B cell (primary cell): ENCODE measurements around the gene UCKL1. TPM values are rescaled to one million over a fixed set of nuclear protein-coding genes. Genes with fewer than 3 reads are reported as not detected.

Experiments used
- ATAC-seq: fragments of 200-7000 bp; cut with Tn5 transposase; one replicate; pipeline ENCODE4 v1.10.0; 2021; ENCODE audit warnings: low read depth, mild to moderate bottlenecking, moderate number of reproducible peaks, moderate library complexity
- CTCF ChIA-PET: fragments of 350-600 bp; sonication (Branson Sonifier 250); formaldehyde crosslinking; loops from one replicate; lab custom pipeline; 2021; ENCODE audit warnings: antibody characterized with exemption, inconsistent platforms; lab: Charles Lee
- POLR2A ChIA-PET: fragments of 350-600 bp; sonication (Branson Sonifier 250); formaldehyde crosslinking; loops from one replicate; lab custom pipeline; 2021; ENCODE audit warnings: antibody characterized with exemption; lab: Charles Lee
- DNase-seq: peaks from one replicate; pipeline ENCODE4 v3.0.0; 2013
- H2AFZ ChIP-seq: 2 replicates; pipeline ENCODE4 v1.6.1; 2012; ENCODE audit warnings: mild to moderate bottlenecking, low read depth, low read length; ENCODE audit not compliant: insufficient read depth, poor library complexity, severe bottlenecking
- H3K27ac ChIP-seq, 2 donors: 1 replicate in 1 of 2; 2 replicates in 1 of 2; pipeline ENCODE4 v1.5.1; 2012 to 2013; ENCODE audit warnings: low read length in 2 of 2, mild to moderate bottlenecking in 2 of 2, moderate library complexity in 1 of 2
- H3K27me3 ChIP-seq, 4 experiments: fragments of 200-600 bp in 1 of 4; sonication (generic) in 1 of 4; replicated peaks in 1 of 4; 1 replicate in 2 of 4; 2 replicates in 2 of 4; pipeline versions ENCODE4 v1.6.1 to v1.7.0; 2013 to 2016; ENCODE audit warnings: low read length in 3 of 4, mild to moderate bottlenecking in 2 of 4, mixed read lengths in 1 of 4, moderate library complexity in 1 of 4; ENCODE audit not compliant: insufficient read depth in 4 of 4, control insufficient read depth in 3 of 4; ENCODE audit errors: control extremely low read depth in 1 of 4
- H3K36me3 ChIP-seq, 2 experiments: replicated peaks in 1 of 2; 1 replicate in 1 of 2; 2 replicates in 1 of 2; pipeline versions ENCODE4 v1.6.1 to v1.7.1; 2013; ENCODE audit warnings: low read length in 1 of 2; ENCODE audit not compliant: insufficient read depth in 2 of 2, control insufficient read depth in 1 of 2; ENCODE audit errors: control extremely low read depth in 1 of 2, extremely low read depth in 1 of 2
- H3K4me1 ChIP-seq, 2 donors: fragments of 200-600 bp in 1 of 2; sonication (generic) in 1 of 2; 1 replicate in 1 of 2; 2 replicates in 1 of 2; pipeline versions ENCODE4 v1.5.1 to v1.6.1; 2013 to 2017; ENCODE audit warnings: low read length in 2 of 2; ENCODE audit not compliant: control insufficient read depth in 2 of 2, insufficient read depth in 2 of 2
- H3K4me2 ChIP-seq: replicated peaks from 2 replicates; pipeline ENCODE3; 2012; ENCODE audit warnings: mild to moderate bottlenecking, low read depth, low read length; ENCODE audit not compliant: poor library complexity, severe bottlenecking
- H3K4me3 ChIP-seq, 5 experiments: fragments of 200-600 bp in 1 of 5; sonication (generic) in 1 of 5; 1 replicate in 3 of 5; 2 replicates in 2 of 5; pipeline versions ENCODE4 v1.5.1 to v1.7.0; 2011 to 2016; ENCODE audit warnings: low read length in 4 of 5, mild to moderate bottlenecking in 4 of 5, low read depth in 2 of 5, control low read depth in 1 of 5, moderate library complexity in 1 of 5; ENCODE audit not compliant: insufficient read depth in 1 of 5; ENCODE audit errors: control extremely low read depth in 1 of 5, extremely low read depth in 1 of 5
- H3K79me2 ChIP-seq: fragments of 200-600 bp; sonication (generic); one replicate; pipeline ENCODE4 v1.6.0; 2016; ENCODE audit warnings: low read length; ENCODE audit not compliant: control insufficient read depth, insufficient read depth
- H3K9ac ChIP-seq: fragments of 200-600 bp; sonication (generic); 2 replicates; pipeline ENCODE4 v1.6.1; 2017; ENCODE audit warnings: mild to moderate bottlenecking, low read length, moderate library complexity
- H3K9me3 ChIP-seq, 3 donors: one replicate each; pipeline versions ENCODE4 v1.6.1 to v1.7.1; 2013; ENCODE audit warnings: low read length in 2 of 3; ENCODE audit not compliant: control insufficient read depth in 2 of 3, insufficient read depth in 1 of 3; ENCODE audit errors: control extremely low read depth in 1 of 3
- H4K20me1 ChIP-seq: 2 replicates; pipeline ENCODE4 v1.6.0; 2012; ENCODE audit warnings: mild to moderate bottlenecking, low read length; ENCODE audit not compliant: insufficient read depth, control insufficient read depth, poor library complexity, severe bottlenecking
- H3K27ac Mint-ChIP-seq: one replicate; pipeline ENCODE4 v1.8.0; 2021; ENCODE audit warnings: mixed read lengths
- H3K27me3 Mint-ChIP-seq: one replicate; pipeline ENCODE4 v1.8.0; 2021; ENCODE audit warnings: mixed read lengths
- H3K4me1 Mint-ChIP-seq: one replicate; pipeline ENCODE4 v1.8.0; 2021; ENCODE audit warnings: mixed read lengths
- H3K4me3 Mint-ChIP-seq: one replicate; pipeline ENCODE4 v1.8.0; 2021; ENCODE audit warnings: mixed read lengths
- H3K9me3 Mint-ChIP-seq: one replicate; pipeline ENCODE4 v1.8.0; 2022; ENCODE audit warnings: mixed read lengths; ENCODE audit not compliant: insufficient read depth
- WGBS: methylation state at CpG from one replicate; pipeline ENCODE4 v1.1.5; 2013; ENCODE audit warnings: missing lambda C conversion rate; ENCODE audit not compliant: insufficient coverage; 5-methylcytosine and 5-hydroxymethylcytosine counted together
- intact Hi-C: fragments of 100-400 bp; cut with micrococcal nuclease; formaldehyde crosslinking; loops from one replicate; pipeline ENCODE4 v1.10.0; 2022
- polyA plus RNA-seq: library from polyadenylated mRNA; depleted of rRNA; stranded (reverse); fragments of >200 nt; gene quantifications from 2 replicates; pipeline ENCODE4 v1.2.3, GENCODE V29; 2012
- small RNA-seq: library from RNA; depleted of rRNA; stranded (forward); fragments of <200 nt; gene quantifications from one replicate; pipeline ENCODE3, GENCODE V24; 2012; ENCODE audit warnings: low replicate concordance, low read depth; ENCODE audit not compliant: insufficient read length
- total RNA-seq, 2 donors: library from RNA; stranded (reverse); fragments of 120-200 nt in 1 of 2; gene quantifications; 1 replicate in 1 of 2; 2 replicates in 1 of 2; pipeline versions ENCODE4 v1.2.3 to v1.2.4, GENCODE V29; 2013 to 2022
- TF ChIP-seq, protein P1 (sequence below): fragments of 200-600 bp; IDR thresholded peaks from one replicate; pipeline ENCODE4 v1.8.0; 2022; ENCODE audit warnings: antibody characterized with exemption, mild to moderate bottlenecking

UCKL1 gene
- total and polyA plus RNA-seq, 2 donors (not counting 1 experiment from before 2014, with no cell fraction given), result 106 to 199 TPM

DNA sequence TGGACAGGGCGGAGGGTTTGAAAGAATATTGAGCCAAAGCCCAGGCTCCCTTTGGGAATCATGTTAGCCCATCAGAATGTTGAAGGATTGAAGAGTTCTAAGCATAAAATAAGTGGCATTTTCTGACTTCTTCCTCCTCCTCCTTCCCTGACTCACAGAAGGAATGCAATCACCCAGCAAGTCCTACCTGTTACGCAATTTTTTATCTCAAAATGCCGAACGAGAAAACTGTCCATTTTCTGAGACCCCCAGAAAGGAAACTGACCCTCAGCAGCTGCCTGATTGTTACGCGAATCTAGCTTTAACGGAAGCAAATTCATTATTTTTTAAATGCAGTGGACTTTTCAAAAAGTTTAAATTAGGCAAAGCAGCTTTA lies 66.0 kb downstream of the UCKL1 start:
- Mint-ChIP-seq H3K4me3 (no peak overlapping the region), H3K27me3 (no peaks in the 10 kb centered on the region), H3K27ac (no peak overlapping the region), H3K4me1 (peaks cover 6% of the 10 kb centered on the region), H3K9me3 (no peaks in the 10 kb centered on the region)
- TF ChIP-seq, protein P1, sequence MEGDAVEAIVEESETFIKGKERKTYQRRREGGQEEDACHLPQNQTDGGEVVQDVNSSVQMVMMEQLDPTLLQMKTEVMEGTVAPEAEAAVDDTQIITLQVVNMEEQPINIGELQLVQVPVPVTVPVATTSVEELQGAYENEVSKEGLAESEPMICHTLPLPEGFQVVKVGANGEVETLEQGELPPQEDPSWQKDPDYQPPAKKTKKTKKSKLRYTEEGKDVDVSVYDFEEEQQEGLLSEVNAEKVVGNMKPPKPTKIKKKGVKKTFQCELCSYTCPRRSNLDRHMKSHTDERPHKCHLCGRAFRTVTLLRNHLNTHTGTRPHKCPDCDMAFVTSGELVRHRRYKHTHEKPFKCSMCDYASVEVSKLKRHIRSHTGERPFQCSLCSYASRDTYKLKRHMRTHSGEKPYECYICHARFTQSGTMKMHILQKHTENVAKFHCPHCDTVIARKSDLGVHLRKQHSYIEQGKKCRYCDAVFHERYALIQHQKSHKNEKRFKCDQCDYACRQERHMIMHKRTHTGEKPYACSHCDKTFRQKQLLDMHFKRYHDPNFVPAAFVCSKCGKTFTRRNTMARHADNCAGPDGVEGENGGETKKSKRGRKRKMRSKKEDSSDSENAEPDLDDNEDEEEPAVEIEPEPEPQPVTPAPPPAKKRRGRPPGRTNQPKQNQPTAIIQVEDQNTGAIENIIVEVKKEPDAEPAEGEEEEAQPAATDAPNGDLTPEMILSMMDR, result no peak
- no peaks in the 10 kb centered on the region for H3K27me3 ChIP-seq
- H3K9ac ChIP-seq, result no peak overlapping the region
- ChIA-PET CTCF (no interaction called here), POLR2A (no interaction called here)
- H2AFZ ChIP-seq, result no peak overlapping the region
- H3K36me3 ChIP-seq, result peaks cover 3 to 35% of the 10 kb centered on the region in 2 experiments
- no peak overlapping the region for H3K4me3 ChIP-seq
- no peak for DNase-seq
- peaks cover 12% of the 10 kb centered on the region for H3K79me2 ChIP-seq
- no peak overlapping the region for H3K4me2 ChIP-seq
- no peak for ATAC-seq
- 96% methylated on average over 3 of the region's 7 CpGs for WGBS
- intact Hi-C loops, result loop anchor here (10.0 kb wide), 1 partner anchor 935 kb away; the partner anchor contains the start of gene SLC17A9
- H4K20me1 ChIP-seq, result peaks cover 17% of the 10 kb centered on the region
- peaks cover 3 to 7% of the 10 kb centered on the region in 2 donors for H3K4me1 ChIP-seq
- no peaks in the 10 kb centered on the region for H3K9me3 ChIP-seq
- H3K27ac ChIP-seq, result no peak overlapping the region

Small RNAs within 50 kb of the gene (small RNA-seq; reads per million reads assigned to genes)
- gene MIR647, result not detected
- gene MIR941-2, result not detected
- not detected for gene MIR941-4
- gene MIR941-5, result not detected
- 28.5 reads per million, percentile 91 among the genes with 10 or more reads in this experiment for gene RNU1-134P

Other genes starting within 250 kb of the UCKL1 start
- 73.3 and 75.5 TPM in 2 replicates for gene ARFRP1, start 248.4 kb downstream of the UCKL1 start, total RNA-seq
- gene ARFRP1, start 248.4 kb downstream of the UCKL1 start, polyA plus RNA-seq, result 41.0 and 42.1 TPM in 2 replicates
- gene ZGPAT, start 248.4 kb downstream of the UCKL1 start, total RNA-seq, result 46.1 and 47.5 TPM in 2 replicates
- 62.1 and 71.7 TPM in 2 replicates for gene ZGPAT, start 248.4 kb downstream of the UCKL1 start, polyA plus RNA-seq
- 14.5 and 14.8 TPM in 2 replicates for gene LIME1, start 219.8 kb downstream of the UCKL1 start, total RNA-seq
- 63.0 and 95.2 TPM in 2 replicates for gene LIME1, start 219.8 kb downstream of the UCKL1 start, polyA plus RNA-seq
- gene SLC2A4RG, start 216.6 kb downstream of the UCKL1 start, total RNA-seq, result 49.4 and 50.8 TPM in 2 replicates
- 28.5 and 39.7 TPM in 2 replicates for gene SLC2A4RG, start 216.6 kb downstream of the UCKL1 start, polyA plus RNA-seq
- gene ZBTB46, start 125.2 kb downstream of the UCKL1 start, total RNA-seq, result 0.64 and 1.6 TPM in 2 replicates
- 0.16 and 0.30 TPM in 2 replicates for gene ZBTB46, start 125.2 kb downstream of the UCKL1 start, polyA plus RNA-seq
- not detected in 2 replicates for gene ABHD16B, start 94.9 kb downstream of the UCKL1 start, total RNA-seq
- not detected in 2 replicates for gene ABHD16B, start 94.9 kb downstream of the UCKL1 start, polyA plus RNA-seq
- 41.1 and 41.3 TPM in 2 replicates for gene TPD52L2, start 91.1 kb downstream of the UCKL1 start, total RNA-seq
- 39.9 and 45.6 TPM in 2 replicates for gene TPD52L2, start 91.1 kb downstream of the UCKL1 start, polyA plus RNA-seq
- 32.6 and 33.3 TPM in 2 replicates for gene DNAJC5, start 61.3 kb downstream of the UCKL1 start, total RNA-seq
- gene DNAJC5, start 61.3 kb downstream of the UCKL1 start, polyA plus RNA-seq, result 12.2 and 13.4 TPM in 2 replicates
- gene ZNF512B, start 13.5 kb upstream of the UCKL1 start, total RNA-seq, result 10.4 and 10.5 TPM in 2 replicates
- gene ZNF512B, start 13.5 kb upstream of the UCKL1 start, polyA plus RNA-seq, result 5.5 and 8.8 TPM in 2 replicates
- 9.8 and 12.7 TPM in 2 replicates for gene SAMD10, start 23.2 kb upstream of the UCKL1 start, total RNA-seq
- 27.4 and 34.2 TPM in 2 replicates for gene SAMD10, start 23.2 kb upstream of the UCKL1 start, polyA plus RNA-seq
- 79.7 and 82.9 TPM in 2 replicates for gene PRPF6, start 24.7 kb upstream of the UCKL1 start, total RNA-seq
- 31.7 and 32.1 TPM in 2 replicates for gene PRPF6, start 24.7 kb upstream of the UCKL1 start, polyA plus RNA-seq
- gene C20orf204, start 79.8 kb upstream of the UCKL1 start, total RNA-seq, result 2.5 TPM in 2 replicates
- 0.24 and 0.39 TPM in 2 replicates for gene C20orf204, start 79.8 kb upstream of the UCKL1 start, polyA plus RNA-seq
- not detected in 2 replicates for gene SOX18, start 93.2 kb upstream of the UCKL1 start, total RNA-seq
- not detected in 2 replicates for gene SOX18, start 93.2 kb upstream of the UCKL1 start, polyA plus RNA-seq
- gene TCEA2, start 106.8 kb upstream of the UCKL1 start, total RNA-seq, result 49.3 and 58.1 TPM in 2 replicates
- 56.9 and 63.9 TPM in 2 replicates for gene TCEA2, start 106.8 kb upstream of the UCKL1 start, polyA plus RNA-seq
- gene RGS19, start 123.1 kb upstream of the UCKL1 start, total RNA-seq, result 69.4 TPM in 2 replicates
- 160 and 203 TPM in 2 replicates for gene RGS19, start 123.1 kb upstream of the UCKL1 start, polyA plus RNA-seq
- gene OPRL1, start 123.7 kb upstream of the UCKL1 start, total RNA-seq, result 6.2 and 7.3 TPM in 2 replicates
- gene OPRL1, start 123.7 kb upstream of the UCKL1 start, polyA plus RNA-seq, result 3.1 and 3.5 TPM in 2 replicates
- gene LKAAEAR1, start 128.0 kb upstream of the UCKL1 start, total RNA-seq, result 1.8 and 1.9 TPM in 2 replicates
- 0.87 TPM in 1 of 2 replicates, not detected in the other for gene LKAAEAR1, start 128.0 kb upstream of the UCKL1 start, polyA plus RNA-seq
- gene NPBWR2, start 151.1 kb upstream of the UCKL1 start, total RNA-seq, result 0.22 TPM in 1 of 2 replicates, not detected in the other
- 0.21 and 0.22 TPM in 2 replicates for gene NPBWR2, start 151.1 kb upstream of the UCKL1 start, polyA plus RNA-seq
- 42.2 and 47.3 TPM in 2 replicates for gene MYT1, start 208.0 kb upstream of the UCKL1 start, total RNA-seq
- 0.49 and 0.55 TPM in 2 replicates for gene MYT1, start 208.0 kb upstream of the UCKL1 start, polyA plus RNA-seq